Colonic mucosa (tissue), 4 donors: Measurements from ENCODE around the gene KLF14. TPM values are rescaled to one million over a fixed set of nuclear protein-coding genes. Genes with fewer than 3 reads are reported as not detected.

Experiments used
- DNase-seq: peaks from one replicate; pipeline ENCODE4 v3.0.0-alpha.2; 2020
- H3K27ac ChIP-seq: fragments of 200-600 bp; one replicate; pipeline ENCODE4 v1.8.0; 2021
- H3K27me3 ChIP-seq: fragments of 200-600 bp; one replicate; pipeline ENCODE4 v1.8.0; 2021
- H3K36me3 ChIP-seq: fragments of 200-600 bp; one replicate; pipeline ENCODE4 v1.8.0; 2021
- H3K4me1 ChIP-seq: fragments of 200-600 bp; one replicate; pipeline ENCODE4 v1.8.0; 2021; ENCODE audit warnings: mild to moderate bottlenecking
- H3K4me3 ChIP-seq: fragments of 200-600 bp; one replicate; pipeline ENCODE4 v1.8.0; 2021
- H3K9ac ChIP-seq, 2 donors: one replicate each; pipeline ENCODE4 v1.7.0; 2013; ENCODE audit warnings: control low read depth in 2 of 2, low read depth in 2 of 2, low read length in 2 of 2
- H3K9me3 ChIP-seq: fragments of 200-600 bp; one replicate; pipeline ENCODE4 v1.8.0; 2021
- intact Hi-C: fragments of 100-400 bp; cut with DNase I; formaldehyde crosslinking; loops from one replicate; pipeline ENCODE4 v1.14.1; 2022
- total RNA-seq, 2 donors: library from RNA; stranded (reverse); fragmentation: NEBNext Ultra II Directional in 1 of 2; extraction: Animal tissue kit (Norgen Biotek cat#: 25700) in 1 of 2; gene quantifications; one replicate each; pipeline ENCODE4 v1.2.1, GENCODE V29; 2021
- TF ChIP-seq, protein P1 (sequence below): fragments of 200-600 bp; IDR thresholded peaks from one replicate; pipeline ENCODE4 v1.8.0; 2022; ENCODE audit warnings: antibody characterized with exemption, mild to moderate bottlenecking
- donor health status: healthy.
- donor health status: DM: no; HTN: no; CAD: no.
- donor health status: DM: no; HTN: no; CAD: no.

The KLF14 gene
- total RNA-seq, 2 donors from 2014 or later = not detected

DNA sequence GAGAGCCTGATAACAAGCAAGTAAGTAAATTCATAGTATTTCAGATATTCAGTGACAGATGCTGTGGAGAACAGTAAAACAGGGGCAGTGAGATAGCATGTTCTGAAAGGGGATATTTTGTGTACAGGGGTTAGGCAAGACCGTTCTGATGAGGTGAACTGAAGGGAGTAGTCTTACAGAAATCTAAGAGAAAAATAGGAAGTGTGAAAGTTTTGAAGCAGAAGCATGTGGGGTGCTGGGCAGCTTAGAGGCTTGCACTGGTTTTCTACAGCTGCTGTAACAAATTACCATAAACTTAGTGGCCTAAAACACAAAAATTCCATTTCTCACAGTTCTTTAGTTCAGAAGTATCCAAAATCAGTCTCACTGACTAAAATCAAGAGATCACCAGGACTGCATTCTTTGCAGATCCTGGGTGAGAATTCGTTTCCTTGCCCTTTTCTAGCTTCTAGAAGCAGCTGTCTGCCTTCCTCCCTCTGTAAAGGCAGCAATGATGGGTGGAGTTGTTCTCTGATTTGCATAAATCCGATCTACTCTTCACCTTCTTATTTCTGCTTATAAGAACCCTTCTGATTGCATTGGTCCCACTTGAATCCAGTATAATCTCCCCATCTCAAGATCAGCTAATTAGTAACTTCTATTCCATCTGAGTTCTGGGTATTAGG, 7.5 kb upstream of the KLF14 start:
- H3K27ac ChIP-seq = no peak overlapping the region
- DNase-seq = no peak
- no peaks in the 10 kb centered on the region for H3K9me3 ChIP-seq
- peaks cover 17% of the 10 kb centered on the region for H3K27me3 ChIP-seq
- H3K36me3 ChIP-seq = no peaks in the 10 kb centered on the region
- no peak overlapping the region for H3K4me3 ChIP-seq
- no peaks in the 10 kb centered on the region for H3K4me1 ChIP-seq
- TF ChIP-seq, protein P1, sequence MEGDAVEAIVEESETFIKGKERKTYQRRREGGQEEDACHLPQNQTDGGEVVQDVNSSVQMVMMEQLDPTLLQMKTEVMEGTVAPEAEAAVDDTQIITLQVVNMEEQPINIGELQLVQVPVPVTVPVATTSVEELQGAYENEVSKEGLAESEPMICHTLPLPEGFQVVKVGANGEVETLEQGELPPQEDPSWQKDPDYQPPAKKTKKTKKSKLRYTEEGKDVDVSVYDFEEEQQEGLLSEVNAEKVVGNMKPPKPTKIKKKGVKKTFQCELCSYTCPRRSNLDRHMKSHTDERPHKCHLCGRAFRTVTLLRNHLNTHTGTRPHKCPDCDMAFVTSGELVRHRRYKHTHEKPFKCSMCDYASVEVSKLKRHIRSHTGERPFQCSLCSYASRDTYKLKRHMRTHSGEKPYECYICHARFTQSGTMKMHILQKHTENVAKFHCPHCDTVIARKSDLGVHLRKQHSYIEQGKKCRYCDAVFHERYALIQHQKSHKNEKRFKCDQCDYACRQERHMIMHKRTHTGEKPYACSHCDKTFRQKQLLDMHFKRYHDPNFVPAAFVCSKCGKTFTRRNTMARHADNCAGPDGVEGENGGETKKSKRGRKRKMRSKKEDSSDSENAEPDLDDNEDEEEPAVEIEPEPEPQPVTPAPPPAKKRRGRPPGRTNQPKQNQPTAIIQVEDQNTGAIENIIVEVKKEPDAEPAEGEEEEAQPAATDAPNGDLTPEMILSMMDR = no peak
- intact Hi-C loops = no loop called here
- H3K9ac ChIP-seq = no peak overlapping the region

DNA sequence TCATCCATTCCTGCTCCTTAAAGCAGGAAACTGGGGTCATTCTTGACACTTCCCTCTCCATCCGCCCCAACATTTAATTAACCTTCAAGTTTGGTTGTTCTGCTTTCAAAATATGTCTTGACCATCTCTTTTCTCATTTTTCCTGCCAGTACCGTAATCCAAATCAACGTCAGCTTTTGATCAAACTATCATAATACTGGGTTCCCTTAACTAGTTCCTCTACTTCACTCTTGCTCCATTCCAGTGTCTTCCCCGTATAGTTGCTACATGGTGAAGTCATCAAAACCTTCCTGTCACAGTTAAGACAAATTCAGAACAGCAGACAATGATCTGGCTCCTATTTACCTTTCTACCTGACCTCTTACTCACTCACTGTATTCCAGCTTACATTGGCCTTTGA, 6.6 kb upstream of the KLF14 start:
- no peak overlapping the region for H3K4me3 ChIP-seq
- H3K9me3 ChIP-seq = no peaks in the 10 kb centered on the region
- H3K27ac ChIP-seq = no peak overlapping the region
- no peaks in the 10 kb centered on the region for H3K4me1 ChIP-seq
- no peak for DNase-seq
- TF ChIP-seq, protein P1 = no peak
- intact Hi-C loops = no loop called here
- H3K27me3 ChIP-seq = peaks cover 26% of the 10 kb centered on the region
- H3K9ac ChIP-seq = no peak overlapping the region
- no peaks in the 10 kb centered on the region for H3K36me3 ChIP-seq

DNA sequence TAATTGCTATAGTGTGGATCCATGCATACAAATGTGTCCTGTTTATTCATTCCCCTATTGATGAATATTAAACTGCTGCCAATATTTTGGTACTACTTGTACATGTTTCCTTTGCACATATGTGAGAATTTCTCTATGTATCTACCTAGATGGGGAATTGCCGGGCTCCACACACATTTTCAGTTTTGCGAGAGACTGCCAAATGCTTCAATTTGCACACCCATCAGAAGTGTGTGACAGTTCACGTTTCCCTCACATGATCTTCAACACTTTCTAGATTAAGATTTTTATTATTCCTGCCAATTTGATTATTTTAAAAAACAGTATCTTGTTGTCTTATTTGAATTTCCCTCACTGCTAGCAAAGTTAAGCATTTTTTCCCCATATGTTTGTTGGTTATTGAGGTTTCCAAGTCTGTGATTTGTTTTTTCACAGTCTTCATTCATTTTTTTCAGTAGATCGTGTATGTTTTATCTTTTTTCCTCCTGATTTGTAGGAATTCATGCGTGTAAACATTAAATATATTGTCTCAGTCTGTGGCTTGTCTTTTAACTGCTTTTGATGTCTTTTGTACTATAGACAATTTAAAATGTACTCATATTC, 2.4 kb upstream of the KLF14 start:
- TF ChIP-seq, protein P1 = no peak
- Histone ChIP-seq H3K9me3 (no peaks in the 10 kb centered on the region), H3K27me3 (peaks cover 49% of the 10 kb centered on the region), H3K27ac (no peak overlapping the region), H3K4me1 (no peaks in the 10 kb centered on the region), H3K36me3 (no peaks in the 10 kb centered on the region), H3K4me3 (no peak overlapping the region), H3K9ac (no peak overlapping the region)
- DNase-seq = no peak
- intact Hi-C loops = no loop called here

DNA sequence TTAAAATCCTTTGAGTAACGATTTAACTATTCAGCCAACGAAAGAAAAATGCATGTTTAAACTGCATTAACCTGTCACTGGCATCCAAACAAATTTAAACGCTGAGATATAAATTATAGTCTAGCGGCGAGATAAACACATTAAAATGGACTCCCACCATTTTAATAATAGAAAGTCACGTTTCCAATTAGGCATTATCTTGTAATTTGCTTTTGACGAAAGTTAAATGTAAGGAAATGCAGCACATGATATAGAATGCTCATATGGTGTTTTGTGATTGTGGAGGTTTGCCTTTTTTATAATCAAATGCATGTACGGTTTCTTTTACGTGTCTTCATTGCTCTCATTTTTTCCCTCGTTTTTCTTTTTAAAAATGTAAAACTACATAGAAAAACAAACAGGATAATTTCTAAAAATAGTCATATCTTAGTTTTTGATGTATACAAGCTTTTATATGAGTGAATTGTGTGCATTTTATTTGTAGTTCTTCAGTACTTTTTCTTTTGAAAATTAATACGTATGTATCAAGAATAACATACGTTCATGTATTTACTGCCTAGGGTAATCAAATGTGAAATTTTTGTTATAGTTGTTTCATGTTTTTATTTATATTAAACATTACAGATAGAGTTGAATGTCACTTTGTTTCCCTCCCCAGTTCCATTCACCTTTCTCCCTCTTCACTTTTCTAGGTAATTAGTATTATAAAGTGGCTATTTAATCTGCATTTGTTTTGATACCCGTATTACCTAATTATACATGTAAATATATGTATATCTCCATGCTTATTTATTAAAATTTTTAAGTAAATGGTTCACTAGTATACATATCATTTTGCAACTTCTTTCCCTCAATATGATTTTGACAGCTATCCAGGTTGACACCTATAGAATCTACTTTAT, 1.1 kb upstream of the KLF14 start:
- Histone ChIP-seq H3K27me3 (peaks cover 46% of the 10 kb centered on the region), H3K4me1 (no peaks in the 10 kb centered on the region), H3K36me3 (no peaks in the 10 kb centered on the region), H3K27ac (no peak overlapping the region), H3K9me3 (no peaks in the 10 kb centered on the region), H3K9ac (no peak overlapping the region), H3K4me3 (peak overlapping the region; percentile 31)
- TF ChIP-seq, protein P1 = no peak
- no peak for DNase-seq
- intact Hi-C loops = no loop called here

DNA sequence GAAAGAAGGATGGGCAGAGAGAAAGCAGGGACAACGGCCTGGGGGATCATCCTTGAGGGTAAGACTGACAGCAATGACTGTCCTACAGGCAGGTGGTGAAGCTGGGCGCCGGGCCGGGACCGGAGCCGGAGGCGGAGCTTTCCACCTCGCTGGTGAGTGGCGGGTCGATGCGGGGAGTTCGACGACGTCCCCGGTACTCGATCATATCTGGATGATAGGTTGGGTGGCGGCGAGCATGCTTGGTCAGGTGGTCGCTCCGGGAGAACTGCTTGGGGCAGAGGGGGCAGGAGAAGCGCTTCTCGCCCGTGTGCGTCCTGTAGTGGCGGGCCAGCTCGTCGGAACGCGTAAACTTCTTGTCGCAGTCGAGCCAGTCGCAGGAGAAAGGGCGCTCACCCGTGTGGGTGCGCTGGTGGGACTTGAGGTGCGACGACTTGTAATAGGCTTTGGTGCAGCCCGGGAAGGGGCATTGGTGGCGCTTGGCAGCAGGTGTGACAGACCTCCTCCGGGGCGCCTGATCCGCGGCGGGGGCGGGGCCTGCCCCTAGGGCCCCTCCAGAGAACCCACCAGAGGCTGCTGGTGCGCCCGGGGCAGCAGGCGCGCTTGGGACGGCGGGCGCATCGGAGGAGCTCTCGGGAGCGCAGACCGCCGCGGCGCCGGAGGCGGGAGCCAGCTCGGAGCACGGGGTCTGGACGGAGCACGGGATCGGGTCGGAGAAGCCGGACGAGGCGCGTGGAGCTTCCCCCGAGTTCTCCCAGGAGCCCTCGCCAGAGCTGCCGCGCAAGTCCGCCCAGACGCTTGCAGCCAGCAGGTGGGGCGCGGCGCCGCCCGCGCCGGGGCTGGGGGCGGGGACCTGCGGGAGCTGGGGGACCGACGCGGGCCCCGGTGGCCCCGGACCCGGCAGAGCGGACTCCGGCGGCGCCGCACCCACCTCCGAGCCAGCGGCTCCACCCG, 752 bp downstream of the KLF14 start:
- Histone ChIP-seq H3K9ac (no peak overlapping the region), H3K4me3 (peak overlapping the region; percentile 31), H3K36me3 (no peaks in the 10 kb centered on the region), H3K27ac (no peak overlapping the region), H3K9me3 (no peaks in the 10 kb centered on the region), H3K4me1 (no peaks in the 10 kb centered on the region), H3K27me3 (peaks cover 46% of the 10 kb centered on the region)
- intact Hi-C loops = no loop called here
- DNase-seq = peak; percentile 43
- TF ChIP-seq, protein P1 = no peak
